HG02642 (cell line): ENCODE measurements around the gene GPSM1.

Experiments
- ATAC-seq: cut with Tn5 transposase; IDR thresholded peaks from one replicate; pipeline ENCODE4 v1.9.1; 2021; ENCODE audit warnings: mild to moderate bottlenecking; ENCODE audit not compliant: unreplicated experiment, poor library complexity

Gene GPSM1

GRCh38 chr9:136355616-136356557 lies 28.5 kb downstream of the GPSM1 start:
- no peak for ATAC-seq

GRCh38 chr9:136357202-136357725 lies 29.9 kb downstream of the GPSM1 start:
- ATAC-seq: no peak

GRCh38 chr9:136358016-136358415 lies 30.7 kb downstream of the GPSM1 start:
- ATAC-seq: no peak

- no peak for ATAC-seq
Observed at GRCh38 chr9:136358888-136359287, 31.5 kb downstream of the GPSM1 start.

GRCh38 chr9:136359774-136360718 lies 32.7 kb downstream of the GPSM1 start:
- ATAC-seq: no peak

GRCh38 chr9:136361047-136361753 lies 33.9 kb downstream of the GPSM1 start:
- no peak for ATAC-seq

- ATAC-seq: no peak
Observed at GRCh38 chr9:136361754-136362449, 34.6 kb downstream of the GPSM1 start.

- ATAC-seq: no peak
Observed at GRCh38 chr9:136362450-136362784, 35.1 kb downstream of the GPSM1 start.

GRCh38 chr9:136363106-136363948 lies 36.0 kb downstream of the GPSM1 start, which contains the start of gene DNLZ:
Gene DNLZ (minus strand): TSS chr9:136363744. CDS start chr9:136363714, 30 bp downstream.
- ATAC-seq: peak; percentile 78

- peak; percentile 10 for ATAC-seq
Observed at GRCh38 chr9:136363949-136364748, 36.8 kb downstream of the GPSM1 start.

GRCh38 chr9:136364942-136365774 lies 37.8 kb downstream of the GPSM1 start:
- ATAC-seq: no peak

- ATAC-seq: no peak
Observed at GRCh38 chr9:136365775-136366222, 38.5 kb downstream of the GPSM1 start.

GRCh38 chr9:136366826-136367225 lies 39.5 kb downstream of the GPSM1 start:
- no peak for ATAC-seq

- no peak for ATAC-seq
Observed at GRCh38 chr9:136367296-136368145, 40.2 kb downstream of the GPSM1 start.

- ATAC-seq: no peak
Observed at GRCh38 chr9:136368190-136368589, 40.9 kb downstream of the GPSM1 start.

- ATAC-seq: no peak
Observed at GRCh38 chr9:136370037-136370436, 42.7 kb downstream of the GPSM1 start.
